ENCODE results near the gene CACNA1S.

DNA sequence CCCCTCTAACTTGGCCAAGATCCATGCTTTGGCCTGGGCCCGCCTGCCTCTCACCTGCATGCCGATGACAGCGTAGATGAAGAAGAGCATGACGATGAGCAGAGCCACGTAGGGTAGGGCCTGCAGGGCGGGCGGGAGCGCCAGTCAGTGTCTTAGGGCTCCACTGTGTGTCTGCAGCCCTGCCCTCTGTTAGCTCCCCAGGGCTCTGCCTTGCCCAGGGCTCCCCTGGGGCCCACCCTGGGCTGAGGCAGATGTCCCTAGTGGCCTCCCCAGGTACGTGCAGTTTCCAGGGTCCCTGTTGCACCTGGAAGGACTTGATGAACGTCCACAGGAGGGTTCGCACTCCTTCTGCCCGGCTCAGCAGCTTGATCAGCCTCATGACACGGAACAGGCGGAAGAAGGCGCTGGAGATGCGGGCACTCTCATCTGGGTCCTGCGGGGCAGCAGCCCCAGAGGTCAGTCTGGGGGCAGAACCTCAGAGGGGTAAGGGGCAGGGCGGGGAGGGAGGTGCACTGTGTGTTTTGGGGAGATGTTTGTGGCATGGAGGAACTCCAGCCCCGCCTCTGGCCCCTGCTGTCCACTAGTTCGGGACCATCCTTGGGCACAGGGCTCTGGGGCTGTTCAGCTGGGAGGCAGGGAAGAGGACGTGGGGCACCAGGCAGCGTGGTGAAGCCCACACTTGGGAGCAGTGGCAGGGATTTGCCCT lies 58.9 kb downstream of the CACNA1S start:
- TF ChIP-seq EZH2 (IDR thresholded peaks at IDR 0.05; ENCODE audit: borderline replicate concordance, low read depth, low read length, poor library complexity, severe bottlenecking), result no peak
- TF ChIP-seq, protein P1, sequence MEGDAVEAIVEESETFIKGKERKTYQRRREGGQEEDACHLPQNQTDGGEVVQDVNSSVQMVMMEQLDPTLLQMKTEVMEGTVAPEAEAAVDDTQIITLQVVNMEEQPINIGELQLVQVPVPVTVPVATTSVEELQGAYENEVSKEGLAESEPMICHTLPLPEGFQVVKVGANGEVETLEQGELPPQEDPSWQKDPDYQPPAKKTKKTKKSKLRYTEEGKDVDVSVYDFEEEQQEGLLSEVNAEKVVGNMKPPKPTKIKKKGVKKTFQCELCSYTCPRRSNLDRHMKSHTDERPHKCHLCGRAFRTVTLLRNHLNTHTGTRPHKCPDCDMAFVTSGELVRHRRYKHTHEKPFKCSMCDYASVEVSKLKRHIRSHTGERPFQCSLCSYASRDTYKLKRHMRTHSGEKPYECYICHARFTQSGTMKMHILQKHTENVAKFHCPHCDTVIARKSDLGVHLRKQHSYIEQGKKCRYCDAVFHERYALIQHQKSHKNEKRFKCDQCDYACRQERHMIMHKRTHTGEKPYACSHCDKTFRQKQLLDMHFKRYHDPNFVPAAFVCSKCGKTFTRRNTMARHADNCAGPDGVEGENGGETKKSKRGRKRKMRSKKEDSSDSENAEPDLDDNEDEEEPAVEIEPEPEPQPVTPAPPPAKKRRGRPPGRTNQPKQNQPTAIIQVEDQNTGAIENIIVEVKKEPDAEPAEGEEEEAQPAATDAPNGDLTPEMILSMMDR (conservative IDR thresholded peaks at IDR 0.05; ENCODE audit: low read depth, low read length), result no peak

Measured in A673 (cell line).